T-helper 1 cell treated with Interleukin-12 subunit alpha and Interleukin-12 subunit beta and Interleukin-4 antibody, amounts not matched to agents 30 ng/mL and 1 ng/mL, for 36 hours (primary cell): ENCODE data around the gene R3HCC1L. TPM values are rescaled to one million over a fixed set of nuclear protein-coding genes. Genes with fewer than 3 reads are reported as not detected.

Source experiments
- intact Hi-C: fragments of 100-400 bp; cut with micrococcal nuclease; formaldehyde crosslinking; loops from one replicate; pipeline ENCODE4 v1.15.1; 2024
- total RNA-seq: library from RNA; stranded (reverse); gene quantifications from 2 replicates; pipeline ENCODE4 v1.2.3, GENCODE V29; 2022

The R3HCC1L gene
- total RNA-seq, result 17.5 and 18.3 TPM in 2 replicates

DNA sequence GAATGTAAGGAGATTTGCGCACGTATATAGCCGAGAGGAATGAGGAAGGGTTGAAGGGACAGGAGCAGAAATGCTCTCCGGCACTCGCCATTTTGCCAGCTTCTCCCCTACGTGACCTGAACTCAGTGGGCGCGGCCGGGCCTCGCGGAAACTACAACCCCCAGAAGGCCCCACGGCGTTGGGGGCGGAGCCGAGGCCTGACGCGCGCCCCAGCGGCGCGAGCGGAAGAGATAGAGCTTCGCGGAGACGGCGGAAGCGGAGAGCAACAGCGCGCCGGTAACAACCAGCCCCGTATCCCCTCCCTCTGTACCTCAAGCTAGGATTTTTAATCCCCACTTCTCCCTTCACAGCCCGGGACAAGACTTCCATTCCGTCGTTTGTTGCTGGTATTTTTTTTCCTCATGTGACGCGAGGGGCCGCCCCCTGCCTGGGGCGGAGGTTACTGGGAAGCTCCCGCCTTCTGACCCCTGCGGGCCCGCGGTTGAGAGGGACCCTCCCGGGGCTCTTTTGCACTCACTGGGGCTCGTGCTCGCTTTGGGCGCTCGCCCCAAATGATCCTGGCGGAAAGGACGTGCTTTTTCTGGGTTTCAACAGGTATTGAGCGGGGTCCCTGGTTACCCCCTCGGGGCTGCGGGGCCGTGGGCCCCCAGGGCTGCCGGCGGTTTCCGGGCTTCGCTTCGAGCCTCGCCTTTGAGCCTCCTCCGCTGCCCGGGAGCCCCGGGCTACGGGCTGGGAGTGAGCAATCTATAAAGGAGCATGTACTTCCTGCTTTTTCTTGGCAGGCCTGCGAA, at the start of gene R3HCC1L:
Gene R3HCC1L (plus strand): TSS at position 227 of the 791 bp plus-strand sequence. CDS start 73,458 bp downstream, outside the sequence.
- intact Hi-C loops, result loop anchor here (1.0 to 10.0 kb wide), 18 partner anchors 36 to 1987 kb away; partner anchors contain the start of genes ARHGAP19, AVPI1, COX15 and CUTC

DNA sequence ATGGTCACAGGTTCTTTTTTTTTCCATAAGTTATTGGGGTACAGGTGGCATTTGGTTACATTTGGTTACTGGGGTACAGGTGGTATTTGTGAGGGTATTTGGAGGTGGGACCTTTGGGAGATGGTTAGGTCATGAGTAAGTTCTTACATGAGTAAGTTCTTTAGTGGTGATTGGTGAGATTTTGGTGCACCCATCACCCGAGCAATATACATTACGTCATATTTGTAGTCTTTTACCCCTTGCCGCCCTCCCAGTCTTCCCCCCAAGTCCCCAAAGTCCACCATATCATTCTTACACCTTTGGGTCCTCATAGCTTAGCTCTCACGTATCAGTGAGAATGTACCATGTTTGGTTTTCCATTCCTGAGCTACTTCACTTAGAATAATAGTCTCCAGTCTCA, 49.2 kb upstream of the R3HCC1L start:
- intact Hi-C loops, result no loop called here

DNA sequence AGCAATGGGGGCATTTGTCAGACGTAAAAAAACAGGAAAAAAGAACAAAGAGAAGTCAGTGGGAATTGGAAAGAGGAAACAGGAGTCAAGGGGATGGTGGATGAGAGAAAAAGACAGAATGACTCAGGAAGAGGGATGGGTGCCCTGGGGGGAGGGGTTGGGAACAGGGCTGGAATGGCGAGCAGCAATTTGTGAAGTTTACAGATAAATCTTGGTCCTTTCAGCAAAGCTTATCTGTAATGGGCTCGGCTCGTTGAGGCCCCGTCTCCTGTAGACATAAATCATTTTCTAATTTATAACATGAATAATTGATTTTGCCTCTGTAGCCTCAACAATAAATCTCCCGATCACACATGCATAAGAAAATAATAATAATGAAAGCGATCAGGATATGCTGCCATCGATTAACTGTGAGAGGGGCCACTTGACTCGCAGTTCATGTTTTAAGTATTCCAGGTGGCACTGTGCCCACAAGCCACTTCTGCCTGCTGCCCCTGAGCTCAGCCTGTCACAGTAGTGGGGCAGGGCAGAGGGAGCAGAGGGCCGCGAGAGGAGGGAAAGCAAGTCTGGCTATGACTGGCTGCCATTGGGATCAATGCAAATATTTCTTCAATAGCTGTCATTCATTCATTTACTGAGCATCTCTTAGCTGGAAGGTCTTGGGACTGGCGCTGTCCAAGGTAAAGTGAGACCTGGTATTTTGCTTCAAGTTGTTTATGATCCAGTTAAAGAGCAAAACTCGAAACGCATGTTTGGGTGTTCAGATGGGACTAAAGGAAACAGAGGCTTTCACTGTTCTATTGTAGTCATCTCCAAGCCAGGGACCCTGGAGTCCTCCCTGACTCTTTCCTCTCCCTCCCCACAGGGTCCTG, 47.4 kb upstream of the R3HCC1L start:
- intact Hi-C loops, result no loop called here

DNA sequence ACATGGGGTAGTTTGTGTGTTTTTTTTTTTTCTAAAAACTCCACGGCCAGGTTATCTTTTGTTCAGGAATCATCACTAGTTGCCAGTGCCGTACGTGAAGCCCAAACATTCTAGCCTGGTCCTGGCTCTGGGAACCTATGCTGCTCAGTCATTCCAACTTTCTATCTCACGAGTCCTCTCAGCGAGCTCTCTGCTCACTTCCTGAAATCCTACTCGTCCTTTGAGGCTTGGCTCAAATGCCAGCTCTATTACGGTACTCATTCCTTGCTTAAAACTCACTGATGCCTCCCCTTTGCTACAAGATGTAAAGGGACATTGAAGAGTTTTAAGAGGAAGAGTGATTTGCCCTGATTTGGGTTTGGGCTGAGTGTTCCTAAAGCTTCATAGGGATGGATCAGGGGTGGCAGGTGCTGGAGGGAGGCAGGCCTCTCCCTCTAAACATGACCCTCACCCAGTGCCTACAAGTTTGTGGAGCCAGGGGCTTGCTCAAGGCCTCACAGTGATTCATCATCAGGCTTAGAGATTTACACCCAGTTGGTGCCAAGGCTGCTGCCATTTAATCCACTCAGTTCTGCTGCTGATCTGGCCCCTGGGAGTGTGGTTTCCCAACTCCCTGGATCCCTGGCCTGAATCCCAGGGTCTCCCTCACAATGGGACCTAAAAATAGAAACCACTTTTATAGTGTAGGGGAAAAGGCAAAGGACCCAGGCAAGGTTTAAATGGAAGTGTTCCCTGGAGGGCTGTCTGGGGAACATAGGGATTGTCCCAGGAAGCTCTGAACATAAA, 46.1 kb upstream of the R3HCC1L start:
- intact Hi-C loops, result no loop called here

DNA sequence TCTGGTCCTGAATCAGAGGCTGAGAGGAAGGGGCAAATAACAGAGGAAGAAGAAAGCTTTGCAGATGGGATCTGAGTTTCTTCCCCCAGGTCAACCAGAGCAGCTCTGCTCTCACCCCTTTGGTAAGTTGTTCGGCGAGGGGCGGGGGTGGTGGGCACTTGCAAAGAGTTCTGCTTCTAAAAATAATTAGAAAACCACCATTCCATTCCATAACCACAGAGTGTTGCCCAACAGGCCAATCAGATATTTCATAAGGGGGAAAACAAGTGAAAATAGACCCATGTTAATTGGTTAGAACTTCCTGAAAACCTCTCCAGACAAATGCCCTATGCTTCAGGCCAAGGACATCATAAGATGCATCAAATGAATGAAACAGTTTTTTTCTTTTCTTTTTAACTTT, 43.6 kb upstream of the R3HCC1L start:
- intact Hi-C loops, result no loop called here

DNA sequence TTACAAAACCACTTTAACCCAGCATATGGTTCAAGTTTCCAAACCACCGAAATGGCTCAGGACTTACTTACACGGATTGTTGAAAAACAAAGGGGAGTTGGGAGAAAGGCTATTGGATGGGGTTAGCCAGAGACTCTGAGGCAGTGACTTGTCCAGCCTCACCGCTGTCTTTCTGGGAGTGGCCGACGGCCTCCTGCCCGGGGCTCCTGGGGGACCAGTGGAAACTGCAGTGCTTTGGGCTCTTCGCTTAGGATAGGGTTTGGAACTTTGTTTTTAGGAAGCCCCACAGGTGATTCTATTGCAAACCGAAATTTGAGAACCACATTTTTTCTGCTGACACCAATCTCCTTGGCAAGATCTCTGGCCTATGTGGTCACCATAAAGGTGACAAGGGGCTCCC, 38.1 kb upstream of the R3HCC1L start:
- intact Hi-C loops, result no loop called here

DNA sequence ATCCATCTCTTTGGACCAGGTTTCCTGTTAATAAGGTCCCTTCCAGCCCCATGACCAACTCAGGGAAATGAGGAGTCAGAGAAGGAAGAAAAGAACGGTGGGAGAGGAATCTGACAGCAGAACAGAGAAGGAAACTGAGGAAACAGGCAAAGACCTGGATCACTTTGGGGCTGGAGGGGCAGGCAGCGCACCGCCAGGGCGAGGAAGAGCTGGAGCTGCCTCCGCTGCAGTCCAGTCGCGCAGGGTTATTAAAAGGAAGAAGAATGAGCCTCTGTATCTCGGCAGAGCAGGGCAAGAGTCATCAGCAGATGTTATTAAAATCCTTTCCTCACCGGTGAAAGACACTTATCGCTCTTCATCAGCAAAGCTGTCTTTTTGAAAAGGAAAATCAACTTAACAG, 37.7 kb upstream of the R3HCC1L start:
- intact Hi-C loops, result no loop called here

DNA sequence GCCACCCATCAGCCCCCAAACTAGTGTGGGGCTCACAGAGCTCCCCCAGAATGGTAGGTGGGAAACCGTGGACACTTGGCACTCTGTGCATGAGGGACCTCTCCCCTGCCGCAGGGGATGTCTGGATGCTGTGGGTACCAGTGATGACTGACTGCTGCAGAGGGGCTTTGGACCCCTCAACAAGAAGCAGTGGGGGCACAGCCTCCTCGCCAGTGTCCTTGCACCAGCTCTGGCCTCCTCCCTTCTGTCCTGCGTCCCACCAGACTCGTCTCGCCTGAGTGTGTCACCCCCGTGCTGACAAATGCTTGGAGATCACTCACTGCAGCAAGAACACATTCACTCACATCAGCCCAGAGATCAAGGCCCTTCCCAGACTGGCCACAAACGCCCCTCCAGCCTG, 37.3 kb upstream of the R3HCC1L start:
- intact Hi-C loops, result no loop called here

DNA sequence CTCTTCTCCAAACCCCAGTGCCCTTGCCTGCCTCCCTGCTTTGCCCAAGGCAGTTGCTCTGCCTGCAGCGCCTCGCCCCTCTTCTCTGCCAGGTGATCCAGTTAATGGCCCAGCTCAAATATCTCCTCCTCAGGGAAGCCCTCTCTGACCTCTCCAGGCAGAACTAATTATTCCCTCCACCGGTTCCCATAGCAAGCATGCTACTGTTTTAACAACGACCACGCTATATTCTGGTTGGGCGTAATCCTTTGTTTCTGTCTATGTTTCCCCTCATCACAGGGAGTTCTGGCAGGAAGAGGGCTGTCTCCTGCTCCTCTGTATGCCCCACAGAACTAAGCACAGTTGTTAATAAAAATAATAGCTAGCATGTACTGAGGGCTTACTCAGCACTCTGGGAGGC, 36.8 kb upstream of the R3HCC1L start:
- intact Hi-C loops, result no loop called here

DNA sequence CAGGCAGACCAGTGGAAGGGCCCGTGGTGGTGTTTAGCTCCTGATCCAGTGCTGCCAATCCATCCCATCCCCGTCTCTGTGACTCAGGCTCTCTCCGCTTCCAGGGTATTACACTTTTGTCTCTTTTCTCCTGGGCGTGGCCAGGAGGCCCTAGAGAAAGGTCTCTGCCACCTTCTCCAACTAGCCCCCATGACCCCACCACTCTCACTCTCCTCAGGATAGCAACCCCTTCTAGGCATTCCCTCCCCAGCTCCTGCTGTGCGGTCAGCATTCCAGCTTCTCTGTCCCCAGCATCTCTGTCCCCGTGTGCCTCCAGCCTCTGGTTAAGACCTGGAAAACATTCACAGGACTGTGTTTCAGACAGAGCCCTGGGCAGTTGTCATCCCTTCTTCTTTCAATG, 36.2 kb upstream of the R3HCC1L start:
- intact Hi-C loops, result no loop called here

DNA sequence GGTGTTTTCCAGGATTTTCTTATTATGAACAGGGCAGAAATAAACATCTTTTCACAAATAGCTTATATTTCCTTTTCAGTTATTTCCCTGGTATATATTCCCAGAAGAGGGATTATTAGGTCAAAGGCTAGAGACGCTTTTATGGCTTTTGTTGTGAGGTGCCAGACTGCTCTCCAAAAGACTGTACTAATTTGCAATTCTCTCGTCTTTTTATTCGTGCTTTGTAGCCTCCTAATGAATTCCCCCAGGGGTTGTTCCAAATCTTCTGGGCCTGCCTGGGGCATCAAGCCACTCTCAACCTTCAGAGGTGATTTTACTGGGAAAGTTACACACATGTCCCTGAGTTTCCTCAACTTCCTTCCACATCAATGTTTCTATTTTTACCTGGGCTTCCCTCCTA, 34.0 kb upstream of the R3HCC1L start:
- intact Hi-C loops, result no loop called here

DNA sequence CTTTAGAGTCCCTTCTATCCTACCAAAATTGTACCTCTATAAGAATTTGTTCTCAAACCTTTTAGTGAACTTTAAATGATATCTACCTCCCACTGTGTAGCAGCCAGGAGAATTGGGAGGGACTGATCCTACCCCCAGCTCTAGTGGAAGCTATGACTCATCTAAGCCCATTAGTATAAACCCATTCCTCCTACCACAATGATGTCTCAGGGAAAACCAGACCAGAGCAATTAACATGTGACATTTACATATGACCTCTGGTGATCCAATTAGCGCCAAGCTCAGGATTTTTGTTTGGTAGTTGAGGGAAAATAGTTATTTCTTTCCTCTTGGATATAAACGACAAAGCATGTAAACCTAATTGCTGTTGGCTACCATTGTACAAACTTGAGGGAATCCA, 33.1 kb upstream of the R3HCC1L start:
- intact Hi-C loops, result no loop called here

DNA sequence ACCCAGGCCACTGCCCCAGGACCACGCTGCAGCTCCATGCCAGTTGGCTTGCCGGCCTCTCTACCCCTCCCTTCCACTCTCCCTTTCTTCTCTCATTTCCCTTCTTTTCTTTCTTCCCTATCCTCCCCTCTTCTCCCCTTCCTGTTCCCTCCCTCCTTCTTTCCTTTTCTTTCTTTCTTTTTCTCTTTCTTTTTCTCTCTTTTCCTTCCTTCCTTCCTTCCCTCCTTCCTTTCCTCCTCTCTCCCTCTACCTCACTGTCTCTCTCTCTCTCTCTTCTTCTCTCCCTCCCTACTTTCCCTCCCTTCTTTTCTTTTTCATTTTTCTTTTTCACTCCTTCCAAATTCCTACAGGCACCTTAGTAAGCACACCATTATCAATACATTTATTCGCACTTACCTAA, 30.3 kb upstream of the R3HCC1L start:
- intact Hi-C loops, result no loop called here

DNA sequence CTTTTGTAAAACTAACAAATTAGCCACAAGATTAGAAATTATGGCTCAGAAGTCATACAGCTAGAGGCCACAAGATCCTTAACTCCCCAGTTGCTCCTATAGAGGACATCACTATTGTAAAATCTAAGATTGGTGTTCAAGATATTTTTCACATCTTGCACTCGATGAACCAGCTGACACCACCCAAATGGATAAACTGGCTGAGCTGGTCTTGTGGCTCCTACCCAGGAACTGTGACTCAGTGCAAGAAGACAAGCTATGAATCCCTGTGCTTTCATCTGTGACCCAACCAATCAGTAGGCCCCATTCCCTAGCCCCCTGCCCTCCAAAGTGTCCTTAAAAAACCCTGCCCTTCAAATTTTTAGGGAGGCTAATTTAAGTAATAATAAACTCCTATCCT, 27.9 kb upstream of the R3HCC1L start:
- intact Hi-C loops, result no loop called here

DNA sequence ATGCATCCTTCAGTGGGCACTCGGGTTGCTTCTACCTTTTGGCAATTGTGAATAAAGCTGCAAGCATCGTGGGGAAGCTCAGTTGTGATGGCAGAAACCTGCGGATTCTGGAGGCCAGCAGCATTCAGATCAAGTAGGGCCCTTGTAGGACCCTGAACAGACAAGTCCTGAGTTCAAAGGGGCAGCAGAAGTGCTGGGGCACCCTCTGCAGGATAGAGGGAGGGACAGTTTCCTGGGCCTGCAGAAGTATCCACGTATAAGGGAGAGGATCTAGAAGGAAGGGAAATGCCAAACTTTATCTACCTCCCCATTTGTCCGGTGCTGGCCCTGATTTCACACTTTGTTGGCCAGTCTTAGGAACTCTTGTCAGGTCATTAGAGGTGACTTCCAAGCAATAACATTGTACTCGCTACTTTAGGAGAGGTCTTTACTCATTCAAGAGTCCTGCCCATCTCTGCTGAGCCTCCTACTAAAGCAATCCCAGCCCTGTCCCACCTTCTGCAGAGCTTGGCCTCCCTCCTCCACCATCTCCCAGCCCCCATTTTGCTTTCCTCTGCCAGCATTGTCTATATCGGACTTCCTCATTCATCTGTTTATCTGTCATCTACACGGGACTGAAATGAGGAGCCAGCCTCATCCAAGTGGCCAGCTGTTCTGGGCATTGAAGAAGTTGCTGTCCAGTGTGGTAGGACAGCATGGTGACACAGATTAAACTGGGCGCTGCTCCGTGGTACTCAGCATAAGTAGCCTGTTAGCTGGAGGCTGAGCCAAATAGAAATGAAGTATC, 26.6 kb upstream of the R3HCC1L start:
- intact Hi-C loops, result no loop called here

DNA sequence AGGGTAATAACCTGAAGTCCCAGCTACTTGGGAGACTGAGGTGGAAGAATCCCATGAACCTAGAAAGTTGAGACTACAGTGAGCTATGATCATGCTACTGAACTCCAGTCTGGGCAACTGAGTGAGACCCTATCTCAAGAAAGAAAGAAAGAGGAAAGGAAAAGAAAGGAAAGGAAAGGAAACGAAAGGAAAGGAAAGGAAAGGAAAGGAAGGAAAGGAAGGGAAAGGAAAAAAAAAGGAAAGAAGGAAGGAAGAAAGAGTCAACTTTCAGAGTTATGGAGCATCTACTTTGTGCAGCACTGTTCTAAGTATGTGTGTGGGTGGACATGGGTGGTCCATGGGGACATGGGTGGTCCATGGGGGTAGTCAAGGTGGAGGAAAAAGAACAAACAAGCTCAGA, 24.1 kb upstream of the R3HCC1L start:
- intact Hi-C loops, result no loop called here

DNA sequence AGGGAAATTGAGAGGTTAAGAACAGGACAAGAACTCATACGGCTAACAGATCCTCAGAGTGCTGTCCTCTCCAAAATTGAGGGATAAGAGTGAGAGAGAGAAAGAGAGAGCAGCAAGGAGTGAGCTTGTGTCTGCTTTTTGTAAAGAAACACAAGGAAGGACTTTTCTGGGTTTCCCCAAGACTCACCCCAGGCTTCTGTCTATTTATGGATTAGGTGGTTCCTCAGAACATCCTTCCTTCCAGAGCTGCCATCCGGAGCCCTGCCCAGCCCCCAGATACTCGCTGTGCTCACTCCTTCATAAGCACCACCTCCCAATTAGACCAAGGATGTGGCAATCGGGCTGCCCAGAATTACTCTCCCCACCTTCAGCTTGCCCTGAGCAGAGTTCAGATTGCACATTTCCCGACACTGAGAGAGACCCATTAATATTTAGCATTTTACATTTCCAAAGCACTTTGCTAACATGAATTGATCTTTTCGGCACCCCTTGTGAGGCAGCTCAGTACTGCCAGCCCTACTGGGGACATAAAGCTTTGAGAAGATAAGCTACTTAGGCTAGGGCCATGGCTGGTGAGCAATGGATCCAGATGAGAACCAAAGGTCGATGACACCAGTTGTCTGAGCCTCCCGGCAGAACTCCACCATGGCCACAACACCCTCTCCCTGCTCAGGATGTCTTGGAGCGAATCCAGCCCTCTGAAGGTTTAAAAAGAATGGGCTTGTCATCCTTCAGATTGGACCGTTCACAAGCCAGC, 19.2 kb upstream of the R3HCC1L start:
- intact Hi-C loops, result no loop called here

DNA sequence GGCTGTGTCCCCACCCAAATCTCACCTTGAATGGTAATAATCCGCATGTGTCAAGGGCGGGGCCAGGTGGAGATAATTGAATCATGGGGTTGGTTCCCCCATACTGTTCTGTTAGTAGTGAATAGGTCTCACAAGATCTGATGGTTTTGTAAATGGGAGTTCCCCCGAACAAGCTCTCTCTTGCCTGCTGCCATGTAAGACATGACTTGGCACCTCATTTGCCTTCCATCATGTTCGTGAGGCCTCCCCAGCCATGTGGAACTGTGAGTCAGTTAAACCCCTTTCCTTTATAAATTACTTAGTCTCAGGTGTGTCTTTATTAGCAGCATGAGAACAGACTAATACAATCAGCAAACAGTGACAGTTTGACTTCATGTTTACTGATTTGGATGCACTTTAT, 14.6 kb upstream of the R3HCC1L start:
- intact Hi-C loops, result no loop called here

DNA sequence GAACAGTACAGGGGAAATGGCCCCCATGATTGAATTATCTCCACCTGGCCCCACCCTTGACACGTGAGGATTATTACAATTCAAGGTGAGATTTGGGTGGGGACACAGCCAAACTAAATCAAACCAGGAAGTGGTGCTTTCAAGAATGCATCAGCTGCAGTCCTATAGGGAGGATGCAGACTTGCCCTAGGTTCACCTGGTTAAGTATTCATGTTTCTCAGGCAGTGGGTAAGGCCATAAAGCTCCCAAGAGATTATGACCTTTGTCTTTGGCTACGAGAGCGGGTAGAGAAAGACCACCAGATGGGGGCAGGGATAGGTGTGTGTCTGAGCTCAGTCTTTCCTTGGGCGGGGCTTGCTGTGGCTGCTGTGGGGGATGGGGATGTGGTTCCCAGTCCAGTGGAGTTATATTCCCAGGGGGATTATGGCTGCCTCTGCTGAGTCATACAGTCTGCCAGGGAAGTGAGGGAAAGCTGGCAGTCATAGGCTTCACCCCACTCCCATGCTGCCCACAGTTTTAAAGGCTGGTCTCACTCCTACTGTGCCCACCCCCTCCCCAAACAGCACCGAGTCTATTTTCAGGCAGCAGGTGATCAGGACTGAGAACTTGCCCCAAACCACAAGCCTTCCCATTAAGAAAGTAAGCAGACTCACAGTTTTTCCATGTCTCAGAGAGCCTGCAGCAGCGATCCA, 8.4 kb upstream of the R3HCC1L start:
- intact Hi-C loops, result no loop called here

DNA sequence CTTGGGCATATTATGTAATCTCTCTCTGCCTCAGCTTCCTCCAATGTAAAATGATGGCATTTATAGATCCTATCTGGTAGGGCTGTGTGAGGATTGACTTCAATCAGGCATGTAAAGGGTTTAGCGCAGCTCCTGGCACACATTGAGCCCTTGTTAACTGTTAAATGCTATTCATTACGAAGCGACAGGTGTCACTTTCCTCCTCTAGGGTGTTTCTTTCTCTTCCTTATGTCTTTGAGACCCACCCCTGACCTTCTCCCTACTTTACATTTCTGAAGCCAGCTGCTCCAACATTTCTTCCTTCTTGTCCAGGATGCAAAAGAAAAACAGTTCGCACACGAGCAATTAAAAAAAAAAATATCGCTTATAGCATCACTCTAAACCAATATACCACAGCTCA, 5.7 kb upstream of the R3HCC1L start:
- intact Hi-C loops, result no loop called here
